HG03558 (cell line): ENCODE measurements around the gene FATE1.

Experiments used
- ATAC-seq: cut with Tn5 transposase; IDR thresholded peaks from one replicate; pipeline ENCODE4 v1.9.1; 2021; ENCODE audit warnings: moderate number of reproducible peaks; ENCODE audit not compliant: unreplicated experiment; ENCODE audit errors: extremely low read depth

Gene FATE1

GRCh38 chrX:151702741-151703340 lies 13.0 kb upstream of the FATE1 start:
- no peak for ATAC-seq

- ATAC-seq, result no peak
Observed at GRCh38 chrX:151703487-151703886, 12.3 kb upstream of the FATE1 start.

GRCh38 chrX:151704041-151704663 lies 11.7 kb upstream of the FATE1 start:
- ATAC-seq, result no peak

- ATAC-seq, result no peak
Observed at GRCh38 chrX:151708821-151709220, 7.0 kb upstream of the FATE1 start.

GRCh38 chrX:151710457-151710856 lies 5.4 kb upstream of the FATE1 start:
- ATAC-seq, result no peak

- no peak for ATAC-seq
Observed at GRCh38 chrX:151711154-151711553, 4.7 kb upstream of the FATE1 start.

- no peak for ATAC-seq
Observed at GRCh38 chrX:151711787-151712186, 4.0 kb upstream of the FATE1 start.

- no peak for ATAC-seq
Observed at GRCh38 chrX:151712253-151712652, 3.6 kb upstream of the FATE1 start.

GRCh38 chrX:151713849-151714248 lies 2.0 kb upstream of the FATE1 start:
- no peak for ATAC-seq

GRCh38 chrX:151714362-151714761 lies 1.5 kb upstream of the FATE1 start:
- no peak for ATAC-seq

GRCh38 chrX:151722241-151722846 lies 6.5 kb downstream of the FATE1 start:
- no peak for ATAC-seq

- ATAC-seq, result no peak
Observed at GRCh38 chrX:151723156-151723760, 7.4 kb downstream of the FATE1 start.

GRCh38 chrX:151724563-151725337 lies 8.9 kb downstream of the FATE1 start:
- no peak for ATAC-seq

- no peak for ATAC-seq
Observed at GRCh38 chrX:151725338-151725614, 9.4 kb downstream of the FATE1 start.

GRCh38 chrX:151726751-151727150 lies 10.9 kb downstream of the FATE1 start:
- ATAC-seq, result no peak

GRCh38 chrX:151727346-151727745 lies 11.5 kb downstream of the FATE1 start:
- no peak for ATAC-seq

GRCh38 chrX:151729056-151729725 lies 13.4 kb downstream of the FATE1 start:
- ATAC-seq, result no peak

- ATAC-seq, result no peak
Observed at GRCh38 chrX:151734446-151734845, 18.6 kb downstream of the FATE1 start, which contains the start of gene CNGA2. TSS of gene CNGA2 (plus strand) at chrX:151734746. CDS start at chrX:151738484, 3,738 bp downstream.

- no peak for ATAC-seq
Observed at GRCh38 chrX:151735219-151735618, 19.4 kb downstream of the FATE1 start.

- no peak for ATAC-seq
Observed at GRCh38 chrX:151736685-151737084, 20.9 kb downstream of the FATE1 start.
